ENCODE results near the gene C11orf87. TPM values are rescaled to one million over a fixed set of nuclear protein-coding genes. Genes with fewer than 3 reads are reported as not detected.
A peak's percentile ranks its signal among the peaks of the same experiment; 100 is the strongest.

Gene C11orf87
- total and polyA plus RNA-seq, 2 donors from 2014 or later: not detected

- intact Hi-C loops (cut with DNase I): no loop called here
- Histone ChIP-seq H3K36me3 (ENCODE audit: control insufficient read depth in 2 of 3, insufficient read depth in 3 of 3, low read length in 3 of 3) (no peaks in the 10 kb centered on the region), H3K9ac (ENCODE audit: low read length in 3 of 3) (no peak overlapping the region), H3K4me1 (ENCODE audit: control insufficient read depth in 2 of 3, insufficient read depth in 2 of 3, low read depth in 1 of 3, low read length in 3 of 3) (no peaks in the 10 kb centered on the region), H3K27me3 (ENCODE audit: control insufficient read depth, insufficient read depth, low read length) (no peaks in the 10 kb centered on the region), H3K4me3 (ENCODE audit: low read length in 3 of 3) (no peak overlapping the region), H3K27ac (ENCODE audit: low read depth in 2 of 2, low read length in 2 of 2) (no peak overlapping the region), H3K9me3 (ENCODE audit: control insufficient read depth in 2 of 3, insufficient read depth in 1 of 3, low read length in 3 of 3) (peaks cover 0 to 3% (median 0%) of the 10 kb centered on the region in 3 donors)
- peak in 3 of 5 donors; percentile 15 to 61 (median 52) for DNase-seq
- FAIRE-seq: no peak
- TF ChIP-seq CTCF (IDR thresholded peaks at IDR 0.05; ENCODE audit: borderline replicate concordance, extremely low read depth, insufficient read depth): no peak
Measured at GRCh38 chr11:109388982-109389381, 33.0 kb upstream of the C11orf87 start.

- Histone ChIP-seq H3K4me3 (ENCODE audit: low read length in 3 of 3) (no peak overlapping the region), H3K9ac (ENCODE audit: low read length in 3 of 3) (no peak overlapping the region), H3K36me3 (ENCODE audit: control insufficient read depth in 2 of 3, insufficient read depth in 3 of 3, low read length in 3 of 3) (no peaks in the 10 kb centered on the region), H3K9me3 (ENCODE audit: control insufficient read depth in 2 of 3, insufficient read depth in 1 of 3, low read length in 3 of 3) (peaks cover 0 to 3% (median 0%) of the 10 kb centered on the region in 3 donors), H3K27me3 (ENCODE audit: control insufficient read depth, insufficient read depth, low read length) (no peaks in the 10 kb centered on the region), H3K27ac (ENCODE audit: low read depth in 2 of 2, low read length in 2 of 2) (no peak overlapping the region), H3K4me1 (ENCODE audit: control insufficient read depth in 2 of 3, insufficient read depth in 2 of 3, low read depth in 1 of 3, low read length in 3 of 3) (no peaks in the 10 kb centered on the region)
- FAIRE-seq: no peak
- no peak for DNase-seq
- no peak for TF ChIP-seq CTCF (IDR thresholded peaks at IDR 0.05; ENCODE audit: borderline replicate concordance, extremely low read depth, insufficient read depth)
- intact Hi-C loops (cut with DNase I): no loop called here
Measured at GRCh38 chr11:109390752-109391151, 31.2 kb upstream of the C11orf87 start.

GRCh38 chr11:109401545-109401944, 20.4 kb upstream of the C11orf87 start:
- Histone ChIP-seq H3K36me3 (ENCODE audit: control insufficient read depth in 2 of 3, insufficient read depth in 3 of 3, low read length in 3 of 3) (no peaks in the 10 kb centered on the region), H3K9ac (ENCODE audit: low read length in 3 of 3) (no peak overlapping the region), H3K27me3 (ENCODE audit: control insufficient read depth, insufficient read depth, low read length) (no peaks in the 10 kb centered on the region), H3K27ac (ENCODE audit: low read depth in 2 of 2, low read length in 2 of 2) (no peak overlapping the region), H3K9me3 (ENCODE audit: control insufficient read depth in 2 of 3, insufficient read depth in 1 of 3, low read length in 3 of 3) (no peaks in the 10 kb centered on the region), H3K4me1 (ENCODE audit: control insufficient read depth in 2 of 3, insufficient read depth in 2 of 3, low read depth in 1 of 3, low read length in 3 of 3) (no peaks in the 10 kb centered on the region), H3K4me3 (ENCODE audit: low read length in 3 of 3) (no peak overlapping the region)
- no peak for TF ChIP-seq CTCF (IDR thresholded peaks at IDR 0.05; ENCODE audit: borderline replicate concordance, extremely low read depth, insufficient read depth)
- FAIRE-seq (no peak), DNase-seq (no peak)
- intact Hi-C loops (cut with DNase I): no loop called here

- H3K27me3 ChIP-seq (ENCODE audit: control insufficient read depth, insufficient read depth, low read length): no peaks in the 10 kb centered on the region
- H3K4me3 ChIP-seq (ENCODE audit: low read length in 3 of 3): no peak overlapping the region
- H3K27ac ChIP-seq (ENCODE audit: low read depth in 2 of 2, low read length in 2 of 2): no peak overlapping the region
- no peak for DNase-seq
- no peaks in the 10 kb centered on the region for H3K36me3 ChIP-seq (ENCODE audit: control insufficient read depth in 2 of 3, insufficient read depth in 3 of 3, low read length in 3 of 3)
- no peaks in the 10 kb centered on the region for H3K4me1 ChIP-seq (ENCODE audit: control insufficient read depth in 2 of 3, insufficient read depth in 2 of 3, low read depth in 1 of 3, low read length in 3 of 3)
- no peak for FAIRE-seq
- no peak overlapping the region for H3K9ac ChIP-seq (ENCODE audit: low read length in 3 of 3)
- H3K9me3 ChIP-seq (ENCODE audit: control insufficient read depth in 2 of 3, insufficient read depth in 1 of 3, low read length in 3 of 3): no peaks in the 10 kb centered on the region
- intact Hi-C loops (cut with DNase I): no loop called here
- no peak for TF ChIP-seq CTCF (IDR thresholded peaks at IDR 0.05; ENCODE audit: borderline replicate concordance, extremely low read depth, insufficient read depth)
Measured at GRCh38 chr11:109405671-109406070, 16.3 kb upstream of the C11orf87 start.
